ENCODE data around the gene TLCD3A.
A peak's percentile ranks its signal among the peaks of the same experiment; 100 is the strongest.
"Not testable (repeated sequence)": the region's sequence is repeated elsewhere in the genome, so short reads cannot be mapped to it uniquely, and the experiment has no call there.

TLCD3A gene

GRCh38 chr17:708132-708531 is 24.3 kb upstream of the TLCD3A start:
- DNase-seq (ENCODE audit: low spot score): no peak

GRCh38 chr17:718075-718474 is 14.3 kb upstream of the TLCD3A start:
- DNase-seq (ENCODE audit: low spot score): no peak

GRCh38 chr17:720706-721539 is 11.5 kb upstream of the TLCD3A start:
- no peak for DNase-seq (ENCODE audit: low spot score)

GRCh38 chr17:721540-721937 is 10.9 kb upstream of the TLCD3A start:
- no peak for DNase-seq (ENCODE audit: low spot score)

DNA sequence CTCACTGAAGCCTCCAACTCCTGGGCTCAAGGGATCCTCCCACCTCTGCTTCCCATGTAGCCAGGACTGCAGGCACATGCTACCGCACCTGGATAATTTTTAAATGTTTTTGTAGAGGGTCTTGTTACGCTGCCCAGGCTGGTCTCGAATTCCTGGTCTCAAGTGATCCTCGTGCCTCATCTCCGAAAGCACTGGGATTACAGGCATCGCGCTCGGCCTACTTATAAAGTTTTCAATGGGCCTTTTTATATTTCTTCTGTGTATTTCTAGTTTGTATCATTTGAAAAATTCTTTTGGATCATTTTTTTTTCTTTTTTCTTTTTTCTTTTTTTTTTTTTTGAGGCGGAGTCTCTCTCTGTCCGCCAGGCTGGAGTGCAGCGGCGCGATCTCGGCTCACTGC is 7.3 kb upstream of the TLCD3A start:
- no peak for DNase-seq (ENCODE audit: low spot score)

GRCh38 chr17:725746-726145 is 6.7 kb upstream of the TLCD3A start:
- no peak for DNase-seq (ENCODE audit: low spot score)

GRCh38 chr17:726271-726919 is 6.0 kb upstream of the TLCD3A start:
- no peak for DNase-seq (ENCODE audit: low spot score)

DNA sequence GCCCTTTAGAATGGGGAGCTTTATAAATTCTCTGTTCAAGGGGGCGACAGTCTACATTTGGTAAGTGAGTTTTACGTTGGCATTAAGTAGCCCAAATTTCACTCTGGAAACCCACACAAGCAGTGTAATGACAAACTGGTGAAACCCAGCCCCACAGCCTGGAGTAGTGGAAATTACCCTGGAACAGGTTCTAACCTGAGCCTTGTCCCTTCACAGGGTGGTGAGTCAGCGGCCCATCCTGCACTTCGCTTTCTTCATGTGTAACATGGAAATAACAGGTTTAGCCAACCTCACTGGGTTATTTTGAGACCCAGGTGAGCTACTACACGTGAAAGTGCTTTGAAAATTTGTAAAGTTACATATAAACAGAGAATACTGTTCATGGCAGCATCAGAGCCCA is 3.5 kb upstream of the TLCD3A start:
- no peak for DNase-seq (ENCODE audit: low spot score)

- no peak for DNase-seq (ENCODE audit: low spot score)
Observed at GRCh38 chr17:731644-732066, 741 bp upstream of the TLCD3A start.

DNA sequence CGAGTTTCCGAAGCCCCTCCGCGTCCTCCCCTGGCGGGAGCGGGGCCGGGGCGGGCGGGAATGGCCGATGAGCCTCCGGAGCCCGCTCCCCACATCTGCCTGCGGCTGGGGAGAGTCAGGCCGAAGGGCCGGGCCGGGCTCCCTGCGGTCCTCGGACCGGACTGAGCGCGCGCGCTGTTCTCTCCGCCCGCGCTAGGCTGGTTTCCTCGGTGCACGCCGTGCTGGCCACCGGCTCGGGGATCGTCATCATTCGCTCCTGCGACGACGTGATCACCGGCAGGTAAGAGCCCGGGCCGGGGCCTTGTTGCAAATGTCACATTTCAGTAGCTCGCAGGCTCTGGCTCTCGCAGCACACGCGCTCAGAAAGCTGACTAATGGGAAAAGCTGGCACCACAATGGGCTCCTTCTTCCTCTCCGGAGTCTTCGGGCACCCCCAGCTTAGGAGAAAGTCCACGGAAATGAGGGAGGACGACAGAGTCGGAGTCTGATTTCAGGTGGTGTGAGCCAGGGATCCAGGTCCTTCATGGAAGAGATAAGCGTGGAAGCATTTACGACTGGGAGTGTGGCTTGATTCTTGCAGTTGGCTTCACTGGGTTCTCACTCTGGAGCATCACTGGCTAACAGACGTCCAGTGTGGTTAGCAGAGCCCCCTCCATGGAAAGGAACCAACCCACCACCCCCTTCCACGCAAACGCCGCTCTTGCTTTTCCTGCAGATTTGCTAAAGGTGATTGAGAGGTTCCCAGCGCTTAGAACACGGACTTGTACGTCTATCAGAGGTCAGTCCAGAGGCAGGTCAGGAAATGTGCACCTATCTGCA is 715 bp downstream of the TLCD3A start:
- DNase-seq (ENCODE audit: low spot score): peak; percentile 71

DNA sequence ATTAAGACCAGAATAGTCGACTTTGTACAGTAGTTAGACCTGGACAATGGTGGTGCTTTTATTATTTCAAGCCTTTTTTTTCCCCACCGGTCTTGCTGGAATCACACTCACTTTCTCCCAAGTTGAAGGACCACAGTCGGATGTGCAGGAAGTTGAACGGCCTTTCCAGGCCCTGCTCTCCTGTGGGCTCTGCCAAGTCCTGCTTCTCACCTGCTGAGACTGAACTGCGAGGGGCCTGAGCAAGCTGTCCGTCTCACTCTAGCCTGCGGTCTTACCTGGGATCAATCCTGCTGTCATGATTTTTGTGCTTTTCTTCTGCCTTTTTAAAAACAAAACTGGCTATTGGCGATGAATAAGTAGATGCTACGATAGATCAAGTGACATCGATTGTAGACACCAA is 1.3 kb downstream of the TLCD3A start:
- DNase-seq (ENCODE audit: low spot score): no peak

DNA sequence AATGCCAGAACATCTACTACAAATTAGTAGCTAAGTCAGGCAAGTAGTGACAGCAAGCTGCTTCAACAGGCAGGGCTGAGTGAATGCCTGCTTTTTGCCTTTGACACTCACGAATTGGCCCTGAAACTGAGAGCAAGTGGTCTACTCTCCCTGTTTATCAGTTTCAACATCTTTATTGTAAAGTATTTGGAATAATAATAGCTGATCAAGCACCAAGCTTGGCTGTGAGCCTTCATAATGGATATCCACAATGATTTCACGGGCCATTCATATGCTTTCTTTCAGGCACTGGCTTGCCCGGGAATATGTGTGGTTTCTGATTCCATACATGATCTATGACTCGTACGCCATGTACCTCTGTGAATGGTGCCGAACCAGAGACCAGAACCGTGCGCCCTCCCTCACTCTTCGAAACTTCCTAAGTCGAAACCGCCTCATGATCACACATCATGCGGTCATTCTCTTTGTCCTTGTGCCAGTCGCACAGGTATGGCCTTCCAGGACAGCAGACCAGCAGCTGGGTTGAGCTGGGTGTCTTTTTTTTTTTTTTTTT is 5.2 kb downstream of the TLCD3A start:
- no peak for DNase-seq (ENCODE audit: low spot score)

- DNase-seq (ENCODE audit: low spot score): no peak
Observed at GRCh38 chr17:740240-741017, 8.0 kb downstream of the TLCD3A start.

DNA sequence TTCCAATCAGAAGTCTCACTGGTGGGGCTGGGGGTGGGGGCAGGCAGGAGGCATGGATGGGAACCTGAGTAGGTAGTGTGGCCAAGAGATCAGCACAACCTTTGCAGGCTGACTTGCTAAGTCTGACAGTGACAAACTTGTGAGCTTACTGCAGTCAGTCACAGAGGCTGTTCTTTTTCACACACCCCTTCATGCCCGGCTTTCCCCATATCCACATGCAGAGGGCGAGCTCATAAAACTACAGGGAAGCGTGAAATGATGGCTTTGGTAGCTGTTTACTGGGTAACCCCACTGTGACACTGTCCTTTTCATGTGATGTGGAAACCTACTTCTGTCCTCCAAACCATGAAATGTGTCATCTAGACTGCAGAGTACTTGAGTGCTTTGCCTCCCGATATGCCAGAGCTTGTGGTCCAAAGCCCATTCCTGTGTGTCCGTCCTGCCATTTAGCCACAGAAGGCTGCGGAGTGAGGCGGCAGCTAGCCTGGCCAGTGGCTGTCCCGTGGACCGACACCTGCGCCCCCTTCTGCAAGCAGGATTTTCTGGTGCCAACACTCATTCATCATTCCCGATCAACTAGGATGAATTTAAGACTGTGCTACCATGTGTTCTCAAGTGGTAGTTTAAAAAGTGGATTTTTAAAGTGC is 9.9 kb downstream of the TLCD3A start:
- DNase-seq (ENCODE audit: low spot score): no peak

- DNase-seq (ENCODE audit: low spot score): no peak
Observed at GRCh38 chr17:743139-743538, 10.7 kb downstream of the TLCD3A start.

GRCh38 chr17:744937-745336 is 12.5 kb downstream of the TLCD3A start:
- no peak for DNase-seq (ENCODE audit: low spot score)

DNA sequence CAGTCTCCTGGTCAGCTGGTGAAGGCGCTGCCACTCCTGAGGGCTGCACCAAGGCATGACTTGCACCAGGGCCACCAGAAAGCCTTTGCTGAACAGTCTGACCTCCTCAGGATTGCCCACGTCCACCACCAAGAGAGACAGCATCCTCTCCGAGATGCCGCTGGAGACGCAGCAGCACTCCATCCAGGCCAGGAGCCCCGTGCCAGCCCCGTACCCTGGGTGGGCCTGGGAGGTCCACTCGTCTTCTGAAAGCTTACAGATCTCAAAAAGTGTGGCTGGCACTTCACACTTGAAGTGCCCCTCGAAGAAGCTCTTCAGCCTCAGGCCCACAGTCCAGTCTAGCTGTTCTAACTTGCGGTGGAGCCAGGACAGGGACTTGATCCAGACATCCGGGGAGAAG is 13.0 kb downstream of the TLCD3A start:
- no peak for DNase-seq (ENCODE audit: low spot score)

DNA sequence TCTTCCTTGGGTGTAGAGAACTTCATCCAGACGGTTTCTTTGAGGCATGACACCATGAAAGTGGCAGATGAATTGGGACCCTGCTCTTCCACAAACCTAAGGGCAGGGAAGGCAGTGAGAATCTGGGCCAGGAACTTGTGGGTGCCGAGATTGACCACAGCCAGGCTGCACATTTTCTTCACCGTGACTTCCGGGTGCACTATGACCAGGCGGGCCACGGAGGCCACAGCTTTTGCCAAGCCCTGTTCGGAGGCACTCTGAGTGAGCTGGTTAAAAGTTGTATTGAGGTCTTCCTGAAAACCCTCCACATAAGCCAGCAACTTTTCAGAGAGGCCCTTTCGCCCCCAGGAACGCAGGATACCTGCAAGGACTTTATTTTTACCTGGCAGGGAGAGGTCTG is 13.8 kb downstream of the TLCD3A start:
- DNase-seq (ENCODE audit: low spot score): no peak

DNA sequence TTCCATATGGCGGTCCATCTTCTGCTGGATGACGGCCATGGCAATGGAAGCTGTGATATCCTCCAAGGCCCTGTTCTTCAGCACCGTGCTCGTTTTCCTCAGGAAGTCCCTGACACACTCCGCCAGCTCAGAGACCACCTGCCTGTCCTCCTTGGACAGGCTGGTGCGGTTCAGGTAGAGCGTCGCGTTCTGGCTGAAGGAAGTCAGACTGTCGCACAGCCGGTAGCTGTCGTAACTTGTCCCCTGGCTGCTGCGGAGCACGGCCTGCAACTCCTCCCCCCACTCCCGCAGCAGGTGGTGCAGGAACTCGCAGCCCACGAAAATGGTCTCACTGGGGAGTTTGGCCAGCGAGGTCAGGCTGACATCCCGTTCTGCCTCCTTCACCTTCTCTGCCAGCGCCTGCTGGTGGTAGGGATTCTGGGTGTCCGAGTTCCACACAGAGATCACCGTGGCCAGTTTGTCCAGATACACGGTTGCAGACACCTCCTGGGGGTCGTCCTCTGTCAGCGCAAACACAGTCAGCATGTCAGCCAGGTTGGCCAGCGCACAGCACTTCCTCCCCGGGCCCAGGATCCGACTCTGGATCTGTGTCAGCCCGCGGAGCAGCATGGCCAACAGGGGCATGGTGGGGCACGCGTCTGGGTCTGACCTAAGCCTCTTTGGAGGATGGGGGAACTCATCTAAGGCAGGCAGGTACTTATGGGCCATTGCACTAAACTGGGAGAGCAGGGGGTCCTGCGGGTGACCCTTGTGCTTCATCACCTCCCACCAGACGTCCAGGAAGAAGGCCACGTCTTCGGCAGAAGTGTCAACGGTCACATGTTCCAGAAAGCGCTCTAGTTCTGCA is 14.6 kb downstream of the TLCD3A start:
- DNase-seq (ENCODE audit: low spot score): no peak

GRCh38 chr17:748604-749003 is 16.2 kb downstream of the TLCD3A start:
- not testable (repeated sequence) for DNase-seq (ENCODE audit: low spot score)

Data from AG20443 (cell line).